EL (cell line): ENCODE results near the gene GIGYF2.
A peak's percentile ranks its signal among the peaks of the same experiment; 100 is the strongest.
"Not testable (repeated sequence)": the region's sequence is repeated elsewhere in the genome, so short reads cannot be mapped to it uniquely, and the experiment has no call there.

ENCODE experiments used
- DNase-seq: peaks from one replicate; pipeline ENCODE4 v3.0.0-alpha.2; 2016

GIGYF2 gene

DNA sequence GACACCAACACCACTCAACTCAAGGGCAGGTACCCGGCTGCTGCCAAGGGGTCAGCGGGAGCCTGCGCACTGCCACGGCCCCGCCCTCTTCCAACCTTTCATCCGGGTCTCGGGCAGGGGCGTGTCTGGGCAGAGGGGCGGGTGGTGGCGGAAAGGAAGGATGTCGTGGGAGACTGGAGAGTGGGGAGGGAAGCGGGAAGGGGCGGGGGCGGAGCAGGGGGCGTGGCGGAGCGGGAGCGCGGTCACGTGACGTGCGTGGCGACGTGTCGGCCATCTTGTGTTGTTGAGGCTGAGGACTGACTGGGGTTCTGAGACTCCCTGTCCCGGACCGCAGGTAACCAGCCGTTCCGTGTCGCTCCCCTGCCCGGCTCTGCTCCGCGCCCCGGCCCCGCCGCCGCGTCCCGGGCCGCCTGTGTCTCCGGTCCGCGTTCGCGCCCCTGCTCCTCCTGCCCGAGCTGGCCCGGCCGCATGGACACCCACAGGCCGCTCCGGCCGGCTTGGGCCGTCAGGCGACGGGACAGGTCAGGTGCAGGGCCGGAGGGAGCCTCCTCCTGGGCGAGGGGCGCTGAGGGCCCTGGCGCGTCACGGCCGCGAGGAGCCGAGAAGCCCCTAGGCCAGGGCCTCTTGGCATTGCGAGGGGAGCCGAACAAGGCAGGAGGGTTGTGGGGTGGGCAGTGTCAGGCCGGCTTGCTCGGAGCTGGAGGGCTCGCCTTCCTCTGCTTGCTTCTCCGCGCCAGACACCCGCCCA is at the start of gene GIGYF2:
TSS of gene GIGYF2 (plus strand) at position 273 of the 748 bp plus-strand sequence. CDS start 37,867 bp downstream, outside the sequence.
- DNase-seq = peak; percentile 96

DNA sequence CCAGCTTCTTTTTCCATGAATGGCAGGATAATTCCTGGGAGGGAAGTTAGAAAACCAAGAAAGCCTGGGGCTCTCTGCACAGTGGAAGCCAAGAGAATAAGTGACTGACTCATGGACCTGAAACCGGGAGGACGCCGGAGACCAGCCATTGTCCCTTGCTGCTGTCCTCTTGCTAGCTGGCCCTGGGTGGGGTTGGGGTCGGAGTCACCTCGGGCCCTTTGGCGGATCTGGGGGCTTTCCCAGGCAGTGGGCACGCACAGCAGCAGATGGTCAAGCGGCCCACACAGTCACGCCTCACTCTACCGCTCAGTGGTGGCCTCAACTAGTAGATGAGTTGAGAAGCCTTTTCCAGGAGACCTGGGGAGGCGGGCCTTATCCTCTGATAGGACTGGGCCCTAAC is 48.1 kb upstream of the GIGYF2 start:
- no peak for DNase-seq

- peak; percentile 14 for DNase-seq
Measured at GRCh38 chr2:232652505-232652851, 44.7 kb upstream of the GIGYF2 start.

DNA sequence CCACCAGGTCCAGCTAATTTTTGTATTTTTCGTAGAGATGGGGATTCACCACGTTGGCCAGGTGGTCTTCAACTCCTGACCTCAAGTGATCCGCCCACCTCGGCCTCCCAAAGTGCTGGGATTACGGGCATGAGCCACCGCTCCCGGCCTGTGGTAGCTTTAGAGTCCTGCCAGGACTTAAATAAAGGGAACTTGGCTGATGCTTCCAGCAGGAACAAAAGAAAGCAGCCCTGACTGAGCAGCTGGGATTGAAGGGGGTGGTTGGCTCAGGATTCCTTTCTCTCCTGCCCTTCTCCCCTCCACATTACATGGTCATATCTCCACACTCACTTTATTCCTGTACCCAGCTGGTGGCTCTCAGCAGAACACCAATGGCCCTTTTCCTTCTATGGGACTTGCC is 43.7 kb upstream of the GIGYF2 start:
- no peak for DNase-seq

DNA sequence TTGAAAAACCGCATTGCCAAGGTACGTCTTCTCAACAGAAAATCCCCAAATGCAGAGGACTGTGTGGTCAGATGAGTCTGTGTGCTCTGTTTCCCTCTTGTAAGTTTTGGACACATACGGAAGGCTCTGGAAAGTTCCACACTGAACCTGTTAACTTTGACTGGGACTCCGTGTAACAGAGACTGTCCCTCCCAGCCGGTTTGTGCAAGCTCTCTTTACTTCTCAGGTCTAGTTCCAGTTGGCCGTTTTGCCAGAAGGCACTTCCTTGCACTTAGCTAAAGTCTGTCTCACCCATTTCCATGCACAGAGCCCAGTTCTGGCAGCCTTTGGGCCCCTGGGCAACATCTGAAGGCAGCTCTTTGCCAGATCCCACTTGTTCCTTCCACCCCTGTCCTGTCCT is 41.7 kb upstream of the GIGYF2 start:
- no peak for DNase-seq

GRCh38 chr2:232658217-232658785 is 38.8 kb upstream of the GIGYF2 start:
- no peak for DNase-seq

DNA sequence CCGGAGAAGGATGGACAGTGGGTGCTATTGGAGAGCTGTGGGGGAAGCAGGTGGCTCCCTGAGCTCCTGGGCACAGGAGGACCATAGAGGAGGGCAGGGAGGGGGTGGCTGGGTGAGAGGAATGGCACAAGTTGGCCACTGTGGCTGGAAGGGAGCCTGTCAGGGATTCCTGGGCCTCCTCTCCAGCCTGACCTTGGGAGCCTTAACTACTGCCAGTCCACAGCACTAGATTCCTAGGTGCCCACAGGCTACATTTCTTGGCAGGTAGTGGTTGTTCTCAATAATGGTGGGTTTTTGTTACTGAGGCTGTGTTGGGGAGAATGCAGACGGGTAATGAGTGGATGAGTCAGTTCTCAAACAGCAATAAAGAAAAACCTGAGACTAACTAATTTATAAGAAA is 37.8 kb upstream of the GIGYF2 start:
- no peak for DNase-seq

DNA sequence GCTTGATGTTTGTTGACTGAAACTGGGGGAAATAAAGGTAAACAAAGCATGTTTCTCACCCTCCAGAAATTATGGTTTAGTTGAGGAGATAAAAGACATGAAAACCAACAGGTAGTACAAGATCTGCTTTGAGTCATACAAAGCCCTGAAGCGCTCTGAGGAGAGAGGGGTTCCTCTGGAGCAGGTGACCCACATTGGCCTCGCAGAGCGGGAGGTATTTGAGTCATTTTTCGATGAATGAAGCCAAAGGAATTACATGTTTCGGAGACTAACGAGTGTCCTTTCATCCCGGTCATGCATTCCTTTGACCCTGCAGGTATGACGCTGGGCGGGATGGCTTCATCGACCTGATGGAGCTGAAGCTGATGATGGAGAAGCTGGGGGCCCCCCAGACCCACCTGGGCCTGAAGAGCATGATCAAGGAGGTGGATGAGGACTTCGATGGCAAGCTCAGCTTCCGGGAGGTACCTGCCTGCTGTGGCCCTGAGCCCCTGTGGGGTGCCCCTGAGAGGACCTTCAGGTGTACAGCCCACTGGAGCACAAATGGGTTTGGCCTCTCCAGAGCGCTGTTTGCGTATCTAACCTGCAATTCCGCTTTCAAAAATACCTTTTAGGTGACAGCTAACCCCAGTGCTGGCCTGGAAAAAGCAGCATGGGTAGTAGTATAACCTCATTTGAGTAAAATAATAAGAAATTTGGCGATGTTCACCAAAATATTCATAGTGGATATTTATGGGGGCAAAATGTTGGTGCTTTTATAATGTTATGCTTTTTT is 34.5 kb upstream of the GIGYF2 start:
- DNase-seq = no peak

GRCh38 chr2:232666051-232666805 is 30.9 kb upstream of the GIGYF2 start:
- DNase-seq = no peak

DNA sequence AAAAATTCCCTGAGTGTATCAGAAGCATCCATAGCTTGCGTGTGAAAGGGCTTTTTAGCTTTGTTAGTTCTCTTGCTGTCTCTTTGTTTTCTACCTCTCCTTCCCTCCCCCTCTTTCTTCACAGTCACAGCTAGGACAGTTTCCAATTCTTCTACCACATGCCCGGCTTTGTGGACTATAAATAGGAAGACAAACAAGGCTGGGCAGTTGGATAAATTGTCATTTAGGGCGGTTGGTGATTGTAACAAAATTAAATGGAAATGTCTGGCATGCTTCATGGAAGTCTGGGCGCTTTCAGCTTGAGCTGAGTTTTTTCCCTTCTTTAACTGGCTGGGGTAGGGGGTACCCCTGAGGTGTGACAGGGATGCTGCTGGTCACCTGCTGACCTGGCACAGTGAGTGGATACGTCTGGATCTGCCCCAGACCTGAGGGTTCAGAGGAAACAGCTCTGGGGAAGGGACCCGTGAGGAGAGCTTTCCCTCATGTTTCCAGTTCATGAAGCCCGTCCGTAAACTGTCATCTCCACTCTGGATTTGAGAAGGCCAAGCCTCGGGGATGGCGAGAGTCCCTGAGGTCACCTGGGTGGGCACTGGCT is 29.0 kb upstream of the GIGYF2 start:
- DNase-seq = no peak

DNA sequence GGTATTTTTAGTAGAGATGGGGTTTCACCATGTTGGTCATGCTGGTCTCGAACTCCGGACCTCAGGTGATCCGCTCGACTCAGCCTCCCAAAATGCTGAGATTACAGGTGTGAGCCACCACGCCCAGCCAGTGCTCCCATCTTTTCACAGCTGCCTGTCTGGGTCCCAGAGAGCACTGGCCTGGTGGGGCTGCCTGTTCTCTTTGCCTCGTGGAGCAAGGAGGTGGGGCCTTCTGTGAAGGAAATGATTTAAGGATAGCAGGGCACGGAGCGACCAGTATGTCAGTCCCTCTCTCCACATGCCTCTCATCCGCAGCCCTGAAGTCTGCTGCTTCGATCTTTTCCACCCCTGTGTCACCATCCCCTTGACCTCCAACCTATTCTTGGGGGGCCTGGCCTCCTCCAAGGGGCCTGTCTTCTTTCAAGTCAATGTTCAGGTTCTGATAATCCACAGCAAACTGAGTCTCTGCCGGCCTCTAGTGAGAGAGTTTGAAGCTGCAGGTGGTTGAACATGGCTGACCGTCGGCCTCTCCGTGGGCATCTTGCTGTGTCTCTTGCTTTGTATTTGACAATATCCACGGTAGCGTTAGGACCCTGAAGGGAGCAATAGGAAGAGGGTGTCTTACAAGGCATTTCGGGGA is 28.2 kb upstream of the GIGYF2 start:
- DNase-seq = peak; percentile 12

DNA sequence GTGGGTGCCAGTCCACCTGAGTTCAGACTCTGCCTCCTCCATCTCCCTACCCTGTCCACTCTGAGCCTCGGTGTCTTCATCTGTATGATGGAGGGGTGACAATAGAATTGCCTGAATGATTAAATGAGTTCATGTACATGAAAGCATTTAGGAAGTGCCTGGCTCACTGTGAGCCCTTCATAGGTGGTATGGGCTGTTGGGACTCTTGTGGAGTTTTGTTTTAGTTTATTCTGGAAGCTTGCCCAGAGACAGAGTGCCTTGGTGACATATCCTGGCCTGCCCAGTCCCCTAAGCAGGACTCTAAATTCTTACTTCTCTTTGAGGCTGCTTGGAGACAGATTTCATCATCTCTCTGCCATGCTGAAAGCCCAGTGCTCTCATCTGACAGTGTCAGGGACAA is 24.5 kb upstream of the GIGYF2 start:
- no peak for DNase-seq

DNA sequence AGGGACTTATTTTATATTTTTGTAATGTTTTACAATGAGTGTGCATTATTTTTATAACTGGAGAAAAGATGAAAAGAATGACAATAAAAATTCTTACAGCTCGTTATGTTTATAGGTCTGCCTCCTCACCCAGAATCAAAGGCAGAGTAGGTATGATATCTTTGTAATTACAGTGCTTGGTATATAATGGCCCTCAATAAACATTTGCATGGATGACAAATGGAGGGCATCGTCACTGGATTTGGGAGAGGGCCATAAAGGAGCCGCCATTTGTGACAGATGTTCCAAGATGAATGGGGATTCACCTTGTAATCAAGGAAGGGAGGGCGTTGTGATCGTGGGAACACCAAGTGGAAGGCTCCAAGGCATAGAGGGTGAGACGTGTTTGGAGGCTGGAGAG is 22.6 kb upstream of the GIGYF2 start:
- no peak for DNase-seq

DNA sequence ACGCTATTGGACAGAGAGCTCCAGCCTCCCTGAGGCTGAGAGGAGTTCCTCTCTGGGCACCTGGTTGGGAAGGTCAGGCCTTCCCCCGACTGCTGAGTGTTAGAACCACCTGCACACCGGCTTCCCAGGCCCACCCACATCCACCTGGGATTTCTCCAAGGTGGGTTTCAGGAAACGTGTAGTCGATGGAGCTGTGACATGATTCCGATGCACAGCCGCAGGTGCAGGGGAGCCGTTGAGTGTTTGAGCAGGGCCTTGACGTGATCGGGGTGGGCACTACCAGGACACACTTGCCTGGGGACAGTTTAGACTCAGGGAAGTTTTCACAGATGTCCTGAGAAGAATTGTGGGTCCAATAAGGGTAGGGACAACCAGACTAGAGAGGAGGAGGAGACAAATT is 21.8 kb upstream of the GIGYF2 start:
- DNase-seq = no peak

DNA sequence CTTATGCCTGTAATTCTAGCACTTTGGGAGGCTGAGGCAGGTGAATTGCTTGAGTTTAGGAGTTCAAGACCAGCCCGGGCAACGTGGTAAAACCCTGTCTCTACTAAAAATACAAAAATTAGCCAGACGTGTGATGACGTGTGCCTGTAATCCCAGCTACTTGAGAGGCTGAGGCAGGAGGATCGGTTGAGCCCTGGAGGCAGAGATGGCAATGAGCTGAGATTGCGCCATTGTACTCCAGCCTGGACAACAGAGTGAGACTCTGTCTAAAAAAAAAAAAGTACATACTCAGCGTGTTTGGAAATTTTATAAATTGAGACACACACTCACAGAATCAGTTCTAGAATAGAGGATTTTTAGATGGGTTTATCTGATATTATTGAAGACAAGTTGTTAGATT is 17.1 kb upstream of the GIGYF2 start:
- no peak for DNase-seq

- DNase-seq = no peak
Measured at GRCh38 chr2:232681527-232681926, 15.6 kb upstream of the GIGYF2 start.

- no peak for DNase-seq
Measured at GRCh38 chr2:232683368-232683767, 13.8 kb upstream of the GIGYF2 start.

DNA sequence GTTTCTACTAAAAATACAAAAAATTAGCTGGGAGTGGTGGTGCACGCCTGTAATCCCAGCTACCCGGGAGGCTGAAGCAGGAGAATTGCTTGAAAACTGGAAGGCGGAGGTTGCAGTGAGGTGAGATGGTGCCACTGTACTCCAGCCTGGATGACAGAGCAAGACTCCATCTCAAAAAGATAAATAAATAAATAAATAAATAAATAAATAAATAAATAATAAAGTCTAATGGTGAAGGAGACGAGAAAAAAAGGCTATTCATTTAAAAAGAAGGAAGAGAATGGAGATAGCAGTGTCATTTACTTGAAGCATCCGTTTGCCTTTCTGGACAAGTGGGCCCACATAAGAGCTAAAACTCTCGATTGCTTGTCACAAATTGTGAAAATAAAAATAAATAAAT is 11.7 kb upstream of the GIGYF2 start:
- not testable (repeated sequence) for DNase-seq

GRCh38 chr2:232687382-232688160 is 9.6 kb upstream of the GIGYF2 start:
- no peak for DNase-seq

DNA sequence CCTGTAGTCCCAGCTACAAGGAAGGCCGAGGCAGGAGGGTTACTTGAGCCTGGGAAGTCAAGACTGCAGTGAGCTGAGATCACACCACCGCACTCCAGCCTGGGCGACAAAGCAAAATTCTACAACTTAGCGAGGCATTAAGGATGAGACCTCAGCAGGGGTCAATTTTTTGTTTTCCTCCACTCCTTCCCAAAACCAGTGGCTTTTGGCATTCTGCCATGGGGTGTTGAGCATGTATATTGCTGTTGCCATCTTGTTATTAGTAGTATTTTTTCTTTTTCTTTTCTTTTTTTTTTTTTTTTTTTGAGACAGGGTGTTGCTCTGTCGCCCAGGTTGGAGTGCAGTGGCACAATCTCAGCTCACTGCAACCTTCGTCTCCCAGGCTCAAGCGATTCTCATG is 8.9 kb upstream of the GIGYF2 start:
- no peak for DNase-seq

GRCh38 chr2:232689152-232689910 is 7.8 kb upstream of the GIGYF2 start:
- peak; percentile 20 for DNase-seq
